Astrocyte (in vitro differentiated cells and primary cell): ENCODE data around the gene CERS3. TPM values are rescaled to one million over a fixed set of nuclear protein-coding genes. Genes with fewer than 3 reads are reported as not detected.

ENCODE experiments used
- DNase-seq: peaks from one replicate; pipeline ENCODE4 v3.0.0-alpha.2; 2010; ENCODE audit warnings: low read depth
- FAIRE-seq: peaks from 2 replicates; lab custom pipeline; 2011; peaks lifted over from hg19 to GRCh38; lab: Jason Lieb, UNC
- H2AFZ ChIP-seq: 2 replicates; pipeline ENCODE4 v1.6.0; 2012; ENCODE audit warnings: low read depth, low read length, inconsistent platforms
- H3K27ac ChIP-seq: 2 replicates; pipeline ENCODE4 v1.5.1; 2011; ENCODE audit warnings: low read depth, low read length, inconsistent platforms
- H3K27me3 ChIP-seq: 2 replicates; pipeline ENCODE4 v1.6.0; 2011; ENCODE audit warnings: low read length, inconsistent platforms; ENCODE audit not compliant: insufficient read depth
- H3K36me3 ChIP-seq: 2 replicates; pipeline ENCODE4 v1.5.1; 2011; ENCODE audit warnings: low read length, inconsistent platforms; ENCODE audit not compliant: insufficient read depth
- H3K4me1 ChIP-seq: 2 replicates; pipeline ENCODE4 v1.5.1; 2011; ENCODE audit warnings: low read length, inconsistent platforms; ENCODE audit not compliant: insufficient read depth
- H3K4me2 ChIP-seq: 2 replicates; pipeline ENCODE4 v1.6.0; 2012; ENCODE audit warnings: low read length, inconsistent platforms
- H3K4me3 ChIP-seq: 2 replicates; pipeline ENCODE4 v1.5.1; 2011; ENCODE audit warnings: low read depth, mild to moderate bottlenecking, low read length, inconsistent platforms; ENCODE audit not compliant: insufficient read depth
- H3K79me2 ChIP-seq: 2 replicates; pipeline ENCODE4 v1.6.0; 2012; ENCODE audit warnings: mild to moderate bottlenecking, low read length, inconsistent platforms; ENCODE audit not compliant: insufficient read depth
- H3K9ac ChIP-seq: 2 replicates; pipeline ENCODE4 v1.6.0; 2012; ENCODE audit warnings: mild to moderate bottlenecking, low read length, inconsistent platforms
- H3K9me3 ChIP-seq: 2 replicates; pipeline ENCODE4 v1.5.1; 2012; ENCODE audit warnings: low read depth, mild to moderate bottlenecking, low read length, inconsistent platforms; ENCODE audit not compliant: insufficient read depth
- H4K20me1 ChIP-seq: 2 replicates; pipeline ENCODE4 v1.6.0; 2012; ENCODE audit warnings: low read length, inconsistent platforms; ENCODE audit not compliant: insufficient read depth
- H3K27ac Mint-ChIP-seq: one replicate; pipeline ENCODE4 v1.8.0; 2021; ENCODE audit warnings: mild to moderate bottlenecking, mixed read lengths; ENCODE audit not compliant: unreplicated experiment
- H3K27me3 Mint-ChIP-seq: one replicate; pipeline ENCODE4 v1.8.0; 2021; ENCODE audit warnings: low read depth, mixed read lengths; ENCODE audit not compliant: unreplicated experiment
- H3K36me3 Mint-ChIP-seq: one replicate; pipeline ENCODE4 v1.8.0; 2021; ENCODE audit warnings: low read depth, mixed read lengths; ENCODE audit not compliant: unreplicated experiment
- H3K4me1 Mint-ChIP-seq: one replicate; pipeline ENCODE4 v1.8.0; 2021; ENCODE audit warnings: low read depth, mixed read lengths; ENCODE audit not compliant: unreplicated experiment
- H3K4me3 Mint-ChIP-seq: one replicate; pipeline ENCODE4 v1.8.0; 2021; ENCODE audit warnings: mild to moderate bottlenecking, moderate library complexity, mixed read lengths; ENCODE audit not compliant: unreplicated experiment
- H3K9me3 Mint-ChIP-seq: one replicate; pipeline ENCODE4 v1.8.0; 2021; ENCODE audit warnings: mild to moderate bottlenecking, mixed read lengths; ENCODE audit not compliant: unreplicated experiment
- CTCF ChIP-seq: IDR thresholded peaks from 2 replicates; pipeline ENCODE4 v1.5.1; 2011; ENCODE audit warnings: low read depth, mild to moderate bottlenecking, inconsistent platforms, low read length, moderate library complexity; ENCODE audit not compliant: insufficient read depth
- EZH2 ChIP-seq: IDR thresholded peaks from 2 replicates; pipeline ENCODE4 v1.6.1; 2012; ENCODE audit warnings: mild to moderate bottlenecking, low read length, inconsistent platforms; ENCODE audit not compliant: insufficient read depth
- total RNA-seq: library from RNA; stranded (reverse); gene quantifications from 2 replicates; pipeline ENCODE4 v1.2.1, GENCODE V29; 2021

Gene CERS3
- total RNA-seq, 1 donor from 2014 or later: not detected

- H3K9me3 Mint-ChIP-seq: peaks cover 2% of the 10 kb centered on the region
- H4K20me1 ChIP-seq: no peaks in the 10 kb centered on the region
- no peaks in the 10 kb centered on the region for H3K79me2 ChIP-seq
- FAIRE-seq (no peak), DNase-seq (no peak)
- TF ChIP-seq EZH2 (no peak), CTCF (no peak)
- H2AFZ ChIP-seq: no peak overlapping the region
- H3K9me3 ChIP-seq: peaks cover 3% of the 10 kb centered on the region
- peaks cover 14% of the 10 kb centered on the region for H3K27me3 Mint-ChIP-seq
- no peak overlapping the region for H3K27ac ChIP-seq
- H3K4me1 ChIP-seq: no peaks in the 10 kb centered on the region
- H3K27me3 ChIP-seq: no peaks in the 10 kb centered on the region
- no peaks in the 10 kb centered on the region for H3K36me3 Mint-ChIP-seq
- H3K4me3 ChIP-seq: no peak overlapping the region
- H3K4me2 ChIP-seq: no peak overlapping the region
- no peak overlapping the region for H3K9ac ChIP-seq
- no peak overlapping the region for H3K4me3 Mint-ChIP-seq
- no peaks in the 10 kb centered on the region for H3K36me3 ChIP-seq
- no peak overlapping the region for H3K27ac Mint-ChIP-seq
- no peaks in the 10 kb centered on the region for H3K4me1 Mint-ChIP-seq
These were observed 8.4 kb downstream of the CERS3 start for GRCh38 chr15:100520132-100520921.

GRCh38 chr15:100517846-100518245, 10.9 kb downstream of the CERS3 start:
- H3K27ac ChIP-seq: no peak overlapping the region
- H3K27me3 ChIP-seq: no peaks in the 10 kb centered on the region
- no peak overlapping the region for H3K4me2 ChIP-seq
- TF ChIP-seq EZH2: no peak
- no peak for TF ChIP-seq CTCF
- no peak overlapping the region for H2AFZ ChIP-seq
- no peaks in the 10 kb centered on the region for H3K4me1 Mint-ChIP-seq
- H3K36me3 ChIP-seq: no peaks in the 10 kb centered on the region
- no peaks in the 10 kb centered on the region for H3K4me1 ChIP-seq
- DNase-seq (no peak), FAIRE-seq (no peak)
- peaks cover 2% of the 10 kb centered on the region for H3K9me3 Mint-ChIP-seq
- no peaks in the 10 kb centered on the region for H3K36me3 Mint-ChIP-seq
- H3K79me2 ChIP-seq: no peaks in the 10 kb centered on the region
- H3K4me3 Mint-ChIP-seq: no peak overlapping the region
- H3K27me3 Mint-ChIP-seq: peaks cover 18% of the 10 kb centered on the region
- H3K4me3 ChIP-seq: no peak overlapping the region
- no peak overlapping the region for H3K27ac Mint-ChIP-seq
- H4K20me1 ChIP-seq: no peaks in the 10 kb centered on the region
- H3K9me3 ChIP-seq: peaks cover under 1% of the 10 kb centered on the region
- no peak overlapping the region for H3K9ac ChIP-seq
